Fibroblast of villous mesenchyme (primary cell): Measurements from ENCODE around the gene NGEF. TPM values are rescaled to one million over a fixed set of nuclear protein-coding genes. Genes with fewer than 3 reads are reported as not detected.

ENCODE experiments used
- DNase-seq: peaks from one replicate; pipeline ENCODE4 v3.0.0-alpha.2; 2010; ENCODE audit warnings: low read depth
- H3K4me3 ChIP-seq: 2 replicates; pipeline ENCODE4 v1.5.1; 2011; ENCODE audit warnings: low read depth, mild to moderate bottlenecking, low read length
- total RNA-seq: library from RNA; depleted of rRNA; stranded (reverse); fragments of >200 nt; gene quantifications from 2 replicates; pipeline ENCODE4 v1.2.3, GENCODE V29; 2012
- TF ChIP-seq, protein P1 (sequence below): IDR thresholded peaks from 2 replicates; pipeline ENCODE4 v1.5.1; 2012; ENCODE audit warnings: low read depth, mild to moderate bottlenecking, low read length; ENCODE audit not compliant: insufficient read depth

NGEF gene
- total RNA-seq, 1 donor, result 0.86 TPM

DNA sequence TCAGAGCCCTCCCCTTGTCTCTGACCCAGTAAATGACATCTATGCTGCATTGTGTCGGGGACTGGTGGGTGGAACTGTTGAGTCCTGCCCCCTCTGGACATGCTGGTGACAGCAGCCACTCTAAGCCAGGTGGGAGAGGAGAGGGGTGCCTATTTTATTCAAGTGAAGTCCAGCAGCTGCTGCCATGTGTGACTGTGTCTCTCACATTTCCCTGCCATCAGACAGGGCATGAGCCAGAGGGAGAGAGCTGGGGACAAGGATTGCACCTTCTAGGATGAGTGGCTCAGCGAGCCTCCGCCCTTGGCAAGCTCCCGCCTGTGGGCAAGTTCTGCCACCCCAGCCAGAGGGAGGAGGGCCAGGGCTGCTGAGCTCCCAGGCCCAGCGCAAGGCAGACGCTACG lies 13.7 kb downstream of the NGEF start:
- TF ChIP-seq, protein P1, sequence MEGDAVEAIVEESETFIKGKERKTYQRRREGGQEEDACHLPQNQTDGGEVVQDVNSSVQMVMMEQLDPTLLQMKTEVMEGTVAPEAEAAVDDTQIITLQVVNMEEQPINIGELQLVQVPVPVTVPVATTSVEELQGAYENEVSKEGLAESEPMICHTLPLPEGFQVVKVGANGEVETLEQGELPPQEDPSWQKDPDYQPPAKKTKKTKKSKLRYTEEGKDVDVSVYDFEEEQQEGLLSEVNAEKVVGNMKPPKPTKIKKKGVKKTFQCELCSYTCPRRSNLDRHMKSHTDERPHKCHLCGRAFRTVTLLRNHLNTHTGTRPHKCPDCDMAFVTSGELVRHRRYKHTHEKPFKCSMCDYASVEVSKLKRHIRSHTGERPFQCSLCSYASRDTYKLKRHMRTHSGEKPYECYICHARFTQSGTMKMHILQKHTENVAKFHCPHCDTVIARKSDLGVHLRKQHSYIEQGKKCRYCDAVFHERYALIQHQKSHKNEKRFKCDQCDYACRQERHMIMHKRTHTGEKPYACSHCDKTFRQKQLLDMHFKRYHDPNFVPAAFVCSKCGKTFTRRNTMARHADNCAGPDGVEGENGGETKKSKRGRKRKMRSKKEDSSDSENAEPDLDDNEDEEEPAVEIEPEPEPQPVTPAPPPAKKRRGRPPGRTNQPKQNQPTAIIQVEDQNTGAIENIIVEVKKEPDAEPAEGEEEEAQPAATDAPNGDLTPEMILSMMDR, result no peak
- no peak for DNase-seq
- H3K4me3 ChIP-seq, result no peak overlapping the region

DNA sequence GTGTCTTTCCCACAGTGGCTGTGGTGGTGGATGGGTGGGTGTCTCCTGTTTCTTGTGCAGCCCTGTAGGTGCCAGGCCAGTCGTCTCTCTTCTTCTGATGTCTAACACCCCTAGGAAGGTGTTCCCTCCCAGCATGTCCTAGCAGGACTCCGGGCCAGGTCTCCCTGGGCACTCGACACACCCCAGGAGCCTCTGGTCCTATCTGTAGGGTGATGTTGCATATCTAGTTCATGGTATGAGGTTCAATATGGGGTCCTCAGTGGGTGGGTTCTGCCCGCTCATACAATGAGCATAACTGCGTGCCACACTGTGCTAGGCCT lies 14.4 kb downstream of the NGEF start:
- no peak overlapping the region for H3K4me3 ChIP-seq
- TF ChIP-seq, protein P1, result no peak
- no peak for DNase-seq

DNA sequence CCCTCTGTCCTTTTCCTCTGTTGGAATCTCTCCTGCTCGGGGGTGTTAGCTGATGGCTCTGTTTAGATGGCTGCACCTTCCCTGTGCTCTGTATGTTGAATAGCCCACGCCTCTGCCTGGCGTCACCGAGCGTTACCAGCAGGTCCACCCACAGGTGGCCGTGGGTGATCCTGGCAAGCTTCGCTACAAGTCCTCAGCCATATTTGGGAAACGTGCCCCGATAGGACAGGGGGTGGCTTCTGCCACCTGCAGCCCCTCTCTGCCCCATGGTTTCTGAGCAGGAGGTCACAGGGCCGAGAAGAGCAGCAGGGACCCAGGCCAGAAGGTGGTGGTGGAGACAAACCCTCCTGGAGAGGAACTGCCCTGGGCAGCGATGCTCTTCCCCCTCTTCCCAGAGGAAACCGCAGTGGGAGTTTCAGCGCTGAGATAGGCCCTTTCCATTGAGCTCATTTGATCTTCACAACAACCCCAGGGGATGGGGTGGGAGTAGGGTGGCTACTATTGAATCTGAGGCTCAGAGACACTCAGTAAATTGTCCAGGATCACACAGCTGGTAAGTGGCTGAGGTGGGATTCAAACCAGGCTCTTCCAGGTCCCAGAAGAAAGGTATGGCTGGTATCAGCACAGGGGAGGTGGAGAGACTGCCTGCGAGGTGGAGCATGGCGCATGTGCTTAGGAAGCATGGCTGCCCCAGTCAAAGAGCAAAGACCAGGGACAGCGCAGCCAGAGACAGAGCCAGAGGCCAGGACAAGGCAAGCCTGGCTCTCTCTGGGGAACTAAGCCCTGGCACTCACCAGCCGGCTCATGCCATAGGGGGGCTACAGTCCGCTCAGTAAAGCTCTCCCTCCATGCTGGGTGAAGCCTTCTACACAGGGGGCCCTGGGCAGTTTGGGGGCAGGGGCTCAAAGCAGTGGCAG lies 15.0 kb downstream of the NGEF start:
- TF ChIP-seq, protein P1, result no peak
- no peak for DNase-seq
- no peak overlapping the region for H3K4me3 ChIP-seq

DNA sequence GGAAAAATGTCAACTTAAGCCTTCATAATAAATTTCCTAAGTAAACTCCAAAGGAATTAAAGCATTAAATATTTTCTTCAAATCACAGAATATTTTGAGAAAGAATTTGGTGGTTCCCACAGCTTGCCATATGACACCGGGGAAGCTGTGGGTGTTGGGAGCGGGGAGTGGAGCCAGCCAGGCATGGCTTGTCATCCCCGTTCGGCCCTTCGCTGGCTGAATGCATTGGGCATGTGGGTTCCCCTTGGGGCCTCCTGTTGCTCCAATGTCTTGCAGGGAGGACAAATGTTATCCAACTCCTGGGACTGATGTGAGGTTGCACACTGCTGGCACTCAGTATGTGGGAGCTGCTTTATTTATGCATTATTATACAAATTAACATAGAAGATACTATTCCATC lies 18.6 kb downstream of the NGEF start:
- DNase-seq, result no peak
- H3K4me3 ChIP-seq, result no peak overlapping the region
- TF ChIP-seq, protein P1, result no peak

DNA sequence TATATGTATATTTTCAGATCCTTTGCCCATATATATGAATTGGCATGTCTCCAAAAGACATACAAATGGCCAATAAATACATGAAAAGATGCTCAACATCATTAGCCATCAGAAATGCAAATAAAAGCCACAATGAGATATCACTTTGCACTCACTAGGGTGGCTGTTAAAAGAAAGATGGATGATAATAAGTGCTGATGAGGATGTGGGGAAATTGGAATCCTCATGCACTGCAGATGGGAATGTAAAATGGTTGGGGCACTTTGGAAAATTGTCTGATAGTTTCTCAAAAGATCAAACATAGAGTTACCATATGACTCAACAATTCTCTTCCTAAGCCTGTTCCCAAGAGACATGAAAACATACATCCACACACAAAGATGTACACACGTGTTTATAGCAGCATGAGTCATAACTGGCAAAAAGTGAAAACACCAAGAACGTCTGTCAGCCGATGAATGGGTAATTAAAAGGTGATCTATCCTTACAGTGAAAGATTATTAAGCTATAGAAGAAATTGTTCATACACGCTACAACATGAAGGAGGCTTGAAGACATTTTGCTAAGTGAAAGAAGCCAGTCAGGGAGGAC lies 19.7 kb downstream of the NGEF start:
- H3K4me3 ChIP-seq, result no peak overlapping the region
- TF ChIP-seq, protein P1, result no peak
- DNase-seq, result no peak

DNA sequence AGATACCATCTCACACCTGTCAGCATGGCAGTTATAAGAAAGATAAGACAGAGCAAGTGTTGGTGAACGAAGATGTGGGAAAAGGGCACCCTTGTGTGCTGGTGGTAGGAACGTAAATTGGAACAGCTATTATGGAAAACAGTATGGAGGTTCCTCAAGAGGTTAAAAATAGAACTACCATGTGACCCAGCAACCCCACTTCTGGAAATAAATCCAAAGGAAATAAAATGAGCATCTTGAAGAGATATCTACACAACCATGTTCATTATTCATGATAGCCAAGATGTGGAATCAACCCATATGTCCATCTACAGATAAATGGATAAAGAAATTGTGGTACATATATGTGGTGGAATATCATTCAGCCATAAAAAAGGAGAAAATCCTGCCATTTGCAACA lies 26.9 kb downstream of the NGEF start:
- H3K4me3 ChIP-seq, result no peak overlapping the region
- no peak for DNase-seq
- TF ChIP-seq, protein P1, result no peak
